ENCODE results near the gene HENMT1.

HENMT1 gene

GRCh38 chr1:108624069-108624468, 36.8 kb downstream of the HENMT1 start:
- no peak for DNase-seq

DNA sequence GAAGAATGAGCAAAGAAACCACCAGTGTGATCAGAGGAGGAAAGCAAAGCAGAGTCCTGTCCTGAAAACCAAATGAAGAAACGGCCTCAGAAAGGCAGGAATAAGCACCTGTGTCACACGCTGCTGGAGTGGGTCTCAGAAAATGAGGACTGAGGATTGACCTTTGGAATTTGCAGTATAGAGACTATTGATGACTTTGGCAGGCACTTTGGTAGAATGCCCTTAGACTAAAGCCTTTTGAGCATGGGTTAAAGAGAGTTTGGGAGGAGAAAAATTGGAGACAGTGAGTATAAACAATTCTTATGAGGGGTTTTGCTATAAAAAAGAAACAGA, 43.2 kb downstream of the HENMT1 start:
- no peak for DNase-seq

DNA sequence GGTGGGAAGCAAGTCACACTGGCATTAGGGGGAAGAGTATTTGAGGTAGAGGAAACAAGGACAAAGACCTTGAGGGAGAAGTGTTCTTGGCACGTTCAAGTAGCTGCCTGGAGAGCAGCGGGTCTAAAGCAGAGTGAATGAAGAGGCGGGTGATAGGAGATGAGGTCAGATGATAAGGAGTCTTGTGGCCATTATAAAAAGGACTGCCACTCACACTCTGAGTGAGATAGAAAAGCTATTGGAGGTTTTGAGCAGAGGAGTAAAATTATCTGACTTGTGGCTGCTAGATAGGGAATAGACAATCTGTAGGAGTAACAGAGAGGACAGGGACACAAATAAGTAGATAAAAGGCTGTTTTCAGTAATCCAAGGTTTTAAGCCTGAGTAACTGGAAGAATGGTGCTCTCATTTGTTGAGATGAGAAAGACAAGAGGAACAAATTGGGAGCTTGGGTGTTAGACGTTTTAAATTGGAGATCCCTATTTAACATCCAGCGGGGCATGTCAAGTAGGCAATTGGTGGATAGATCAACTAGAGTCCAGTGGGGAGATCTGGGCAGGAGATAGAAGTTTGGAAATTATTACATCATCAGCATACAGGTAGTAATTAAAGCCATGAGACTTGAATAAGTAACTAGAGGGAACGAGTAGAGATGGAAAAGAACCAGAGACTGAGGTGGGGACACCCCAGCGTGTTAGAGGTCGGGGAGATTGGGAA, 43.7 kb downstream of the HENMT1 start:
- no peak for DNase-seq

DNA sequence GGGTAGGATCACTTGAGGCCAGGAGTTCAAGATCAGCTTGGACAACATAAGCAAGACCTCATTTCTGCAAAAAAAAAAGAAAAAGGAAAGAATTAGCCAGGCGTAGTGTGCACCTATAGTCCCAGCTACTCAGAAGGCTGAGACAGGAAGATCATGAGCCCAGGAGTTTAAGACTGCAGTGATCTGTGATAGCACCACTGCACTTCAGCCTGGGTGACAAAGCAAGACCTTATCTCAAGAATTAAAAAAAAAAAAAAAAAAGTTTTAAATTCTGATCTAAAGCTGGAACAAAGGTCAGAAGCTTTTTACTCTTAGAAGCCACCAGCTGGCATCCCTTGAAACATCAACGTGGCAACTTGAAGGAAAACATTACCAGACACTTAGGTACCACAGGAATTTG, 45.3 kb downstream of the HENMT1 start:
- DNase-seq: no peak

GRCh38 chr1:108612496-108612895, 48.4 kb downstream of the HENMT1 start:
- DNase-seq: peak; percentile 91

- no peak for DNase-seq
Observed at GRCh38 chr1:108611984-108612383, 48.9 kb downstream of the HENMT1 start.

- DNase-seq: peak; percentile 39
Observed at GRCh38 chr1:108610073-108610472, 50.8 kb downstream of the HENMT1 start.

GRCh38 chr1:108609483-108610049, 51.3 kb downstream of the HENMT1 start:
- DNase-seq: no peak

DNA sequence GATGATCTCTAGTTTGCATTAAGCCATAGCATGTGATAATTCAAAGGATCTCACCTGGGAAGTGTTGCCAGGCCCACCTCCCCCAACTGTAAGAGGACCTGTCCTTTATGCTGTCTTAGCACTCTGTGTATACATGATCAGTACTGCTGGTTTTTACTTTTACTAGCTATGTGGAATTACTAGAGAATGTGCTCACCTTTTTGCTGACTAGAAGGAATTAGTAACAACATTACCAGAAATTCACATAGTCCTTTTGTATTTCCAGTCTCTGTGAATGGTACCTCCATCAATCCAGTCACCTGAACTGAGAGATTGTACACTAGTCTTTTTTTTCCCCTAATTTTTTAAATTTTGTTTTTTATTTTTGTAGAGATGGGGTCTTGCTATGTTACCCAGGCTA, 54.4 kb downstream of the HENMT1 start:
- DNase-seq: no peak

GRCh38 chr1:108605633-108606032, 55.3 kb downstream of the HENMT1 start:
- no peak for DNase-seq

GRCh38 chr1:108601708-108602410, 59.0 kb downstream of the HENMT1 start:
- no peak for DNase-seq

GRCh38 chr1:108600504-108600903, 60.4 kb downstream of the HENMT1 start:
- DNase-seq: no peak

DNA sequence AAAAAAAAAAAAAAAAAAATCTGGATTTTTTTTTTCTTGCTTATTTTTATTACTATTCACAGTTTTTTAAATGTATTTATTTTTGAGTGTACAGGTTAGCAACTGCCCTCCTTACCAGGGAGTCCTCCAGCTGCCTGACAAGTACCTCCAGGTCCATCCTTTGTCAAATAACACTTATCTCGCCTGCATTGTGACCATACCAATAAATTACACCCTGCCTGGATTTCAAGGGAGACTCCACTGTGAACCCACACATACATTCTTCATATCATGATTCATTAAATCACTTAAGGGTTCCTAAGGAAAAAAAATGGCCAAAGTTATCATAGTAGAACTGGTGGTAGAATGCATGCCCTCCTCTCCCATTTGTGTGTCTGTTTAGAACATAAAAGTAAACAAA, 62.6 kb downstream of the HENMT1 start:
- no peak for DNase-seq

Data from NCI-H1694 treated with DMSO at 0.1 percent for 48 hours (cell line).